MM.1S (cell line): ENCODE measurements around the gene VAV2.

Experiments used
- DNase-seq: peaks from one replicate; pipeline ENCODE4 v3.0.0-alpha.2; 2015
- H2AFZ ChIP-seq: fragments of 300-600 bp; sonication (generic); 2 replicates; pipeline ENCODE4 v1.6.0; 2016; ENCODE audit warnings: antibody characterized with exemption, low read length
- H3F3A ChIP-seq: fragments of 300-600 bp; sonication (generic); 2 replicates; pipeline ENCODE4 v1.6.1; 2016; ENCODE audit warnings: mild to moderate bottlenecking, antibody characterized with exemption, low read length, moderate library complexity, mixed read lengths; ENCODE audit not compliant: insufficient read depth
- H3K27ac ChIP-seq: fragments of 300-600 bp; sonication (generic); 2 replicates; pipeline ENCODE4 v1.5.1; 2016; ENCODE audit warnings: mild to moderate bottlenecking, low read length
- H3K27me3 ChIP-seq: fragments of 300-600 bp; sonication (generic); replicated peaks from 2 replicates; pipeline ENCODE4 v1.6.0; 2016; ENCODE audit warnings: low read length; ENCODE audit not compliant: insufficient read depth
- H3K36me3 ChIP-seq: fragments of 300-600 bp; sonication (generic); replicated peaks from 2 replicates; pipeline ENCODE4 v1.6.1; 2016; ENCODE audit warnings: mild to moderate bottlenecking, low read length, mixed read lengths; ENCODE audit not compliant: insufficient read depth
- H3K4me1 ChIP-seq: fragments of 300-600 bp; sonication (generic); 2 replicates; pipeline ENCODE4 v1.6.1; 2016; ENCODE audit warnings: low read length, mixed read lengths
- H3K4me2 ChIP-seq: fragments of 300-600 bp; sonication (generic); 2 replicates; pipeline ENCODE4 v1.6.0; 2016; ENCODE audit warnings: low read depth, low read length
- H3K4me3 ChIP-seq: fragments of 300-600 bp; sonication (generic); 2 replicates; pipeline ENCODE4 v1.5.1; 2016; ENCODE audit warnings: low read length, mixed read lengths
- H3K79me2 ChIP-seq: fragments of 300-600 bp; sonication (generic); 2 replicates; pipeline ENCODE4 v1.6.1; 2016; ENCODE audit warnings: mixed run types, low read length, mixed read lengths
- H3K9ac ChIP-seq: fragments of 300-600 bp; sonication (generic); 2 replicates; pipeline ENCODE4 v1.6.1; 2016; ENCODE audit warnings: low read length, mixed read lengths
- H3K9me2 ChIP-seq: fragments of 300-600 bp; sonication (generic); replicated peaks from 2 replicates; pipeline ENCODE4 v1.6.1; 2016; ENCODE audit warnings: mild to moderate bottlenecking, low read length, mixed read lengths; ENCODE audit not compliant: insufficient read depth
- H3K9me3 ChIP-seq: fragments of 300-600 bp; sonication (generic); replicated peaks from 2 replicates; pipeline ENCODE4 v1.6.1; 2016; ENCODE audit warnings: mild to moderate bottlenecking, low read length, mixed read lengths; ENCODE audit not compliant: insufficient read depth
- H4K20me1 ChIP-seq: fragments of 300-600 bp; sonication (generic); 2 replicates; pipeline ENCODE4 v1.6.1; 2016; ENCODE audit warnings: mild to moderate bottlenecking, low read length, moderate library complexity, mixed read lengths; ENCODE audit not compliant: insufficient read depth
- CTCF ChIP-seq: fragments of 300-600 bp; sonication (generic); IDR thresholded peaks from 2 replicates; pipeline ENCODE4 v1.5.1; 2016; ENCODE audit warnings: antibody characterized with exemption, low read length, mixed read lengths
- EZH2 ChIP-seq: fragments of 300-600 bp; sonication (generic); optimal IDR thresholded peaks from 2 replicates; pipeline ENCODE3; 2017; ENCODE audit warnings: low read depth, mild to moderate bottlenecking, antibody characterized with exemption, low read length, mixed read lengths
- EZH2phosphoT487 ChIP-seq: fragments of 300-600 bp; sonication (generic); IDR thresholded peaks from 2 replicates; pipeline ENCODE4 v1.6.1; 2018; ENCODE audit warnings: antibody characterized with exemption, low read length

VAV2 gene

GRCh38 chr9:133951265-133951664 lies 40.9 kb downstream of the VAV2 start:
- no peaks in the 10 kb centered on the region for H3K4me1 ChIP-seq
- no peaks in the 10 kb centered on the region for H3K36me3 ChIP-seq
- H3K9me3 ChIP-seq, result no peaks in the 10 kb centered on the region
- no peaks in the 10 kb centered on the region for H3K9me2 ChIP-seq
- H4K20me1 ChIP-seq, result no peaks in the 10 kb centered on the region
- no peaks in the 10 kb centered on the region for H3K79me2 ChIP-seq
- H3K4me2 ChIP-seq, result no peak overlapping the region
- no peak overlapping the region for H3K27ac ChIP-seq
- DNase-seq, result no peak
- H3K9ac ChIP-seq, result no peak overlapping the region
- no peak overlapping the region for H3K4me3 ChIP-seq
- H2AFZ ChIP-seq, result no peak overlapping the region
- no peaks in the 10 kb centered on the region for H3F3A ChIP-seq
- TF ChIP-seq CTCF (no peak), EZH2 (no peak), EZH2phosphoT487 (no peak)
- H3K27me3 ChIP-seq, result peaks cover 28% of the 10 kb centered on the region

- H3K4me1 ChIP-seq, result no peaks in the 10 kb centered on the region
- TF ChIP-seq EZH2 (no peak), EZH2phosphoT487 (no peak), CTCF (no peak)
- no peaks in the 10 kb centered on the region for H3F3A ChIP-seq
- H2AFZ ChIP-seq, result no peak overlapping the region
- H3K9ac ChIP-seq, result no peak overlapping the region
- H3K9me3 ChIP-seq, result no peaks in the 10 kb centered on the region
- no peaks in the 10 kb centered on the region for H3K36me3 ChIP-seq
- DNase-seq, result no peak
- no peaks in the 10 kb centered on the region for H4K20me1 ChIP-seq
- H3K4me3 ChIP-seq, result no peak overlapping the region
- H3K27me3 ChIP-seq, result peaks cover 24% of the 10 kb centered on the region
- no peak overlapping the region for H3K27ac ChIP-seq
- H3K79me2 ChIP-seq, result no peaks in the 10 kb centered on the region
- H3K4me2 ChIP-seq, result no peak overlapping the region
- no peaks in the 10 kb centered on the region for H3K9me2 ChIP-seq
Observed at GRCh38 chr9:133950629-133951111, 41.5 kb downstream of the VAV2 start.

- H2AFZ ChIP-seq, result no peak overlapping the region
- no peak overlapping the region for H3K4me3 ChIP-seq
- no peaks in the 10 kb centered on the region for H3K79me2 ChIP-seq
- TF ChIP-seq EZH2, result no peak
- TF ChIP-seq EZH2phosphoT487, result no peak
- TF ChIP-seq CTCF, result no peak
- H3F3A ChIP-seq, result no peaks in the 10 kb centered on the region
- DNase-seq, result no peak
- H3K36me3 ChIP-seq, result no peaks in the 10 kb centered on the region
- H3K27ac ChIP-seq, result no peak overlapping the region
- H3K9me3 ChIP-seq, result no peaks in the 10 kb centered on the region
- no peak overlapping the region for H3K9ac ChIP-seq
- H4K20me1 ChIP-seq, result no peaks in the 10 kb centered on the region
- no peaks in the 10 kb centered on the region for H3K4me1 ChIP-seq
- H3K4me2 ChIP-seq, result no peak overlapping the region
- no peaks in the 10 kb centered on the region for H3K9me2 ChIP-seq
- peaks cover 24% of the 10 kb centered on the region for H3K27me3 ChIP-seq
Observed at GRCh38 chr9:133950192-133950591, 41.9 kb downstream of the VAV2 start.
